Measurements from ENCODE around the gene CTNNA3. TPM values are rescaled to one million over a fixed set of nuclear protein-coding genes. Genes with fewer than 3 reads are reported as not detected.

The CTNNA3 gene
- total and polyA plus RNA-seq, 2 of the 4 experiments (the other 2 are of a cell fraction), result 0.19 to 0.90 TPM

- TF ChIP-seq CTCF (conservative IDR thresholded peaks at IDR 0.05; ENCODE audit: low read depth, low read length), result no peak
- Histone ChIP-seq H3K14ac (replicated peaks; ENCODE audit: low read depth, low read length) (no peak overlapping the region), H2BK120ac (ENCODE audit: low read depth, low read length) (no peak overlapping the region), H3K4ac (ENCODE audit: low read depth, low read length) (no peak overlapping the region), H2AK5ac (ENCODE audit: low read depth, low read length) (no peak overlapping the region), H4K5ac (ENCODE audit: low read depth, low read length) (no peak overlapping the region), H3K4me1 (ENCODE audit: control insufficient read depth, insufficient read depth, low read length) (no peaks in the 10 kb centered on the region; the same call in 1 of the 2 replicates), H4K20me1 (ENCODE audit: insufficient read depth, low read length) (no peaks in the 10 kb centered on the region), H2BK15ac (ENCODE audit: low read depth, low read length) (no peak overlapping the region), H4K91ac (ENCODE audit: insufficient read depth, low read depth, low read length) (no peak overlapping the region), H3K27me3 (ENCODE audit: control insufficient read depth, insufficient read depth, low read length) (no peaks in the 10 kb centered on the region), H2BK5ac (ENCODE audit: low read depth, low read length, poor library complexity, severe bottlenecking) (no peak overlapping the region), H3K9me1 (ENCODE audit: insufficient read depth, low read length) (no peaks in the 10 kb centered on the region), H3K23ac (ENCODE audit: low read depth, low read length) (no peak overlapping the region), H2AK9ac (replicated peaks; ENCODE audit: low read depth, low read length, poor library complexity) (no peak overlapping the region), H4K8ac (ENCODE audit: low read depth in 2 of 2, low read length in 2 of 2) (no peak overlapping the region), H3K18ac (ENCODE audit: low read depth, low read length) (no peak overlapping the region), H3K56ac (ENCODE audit: extremely low read depth, insufficient read depth, low read length) (no peak overlapping the region), H3K9ac (ENCODE audit: low read depth, low read length) (no peak overlapping the region), H3K4me2 (ENCODE audit: low read depth, low read length) (no peak overlapping the region), H3K79me1 (ENCODE audit: low read depth in 1 of 2, low read length in 2 of 2) (no peaks in the 10 kb centered on the region), H3K36me3 (ENCODE audit: control insufficient read depth, insufficient read depth, low read length) (no peaks in the 10 kb centered on the region), H2AFZ (replicated peaks; ENCODE audit: low read length, poor library complexity) (no peak overlapping the region), H3K27ac (ENCODE audit: insufficient read depth, low read length) (no peak overlapping the region), H2BK20ac (ENCODE audit: low read depth, low read length) (no peak overlapping the region), H3K4me3 (ENCODE audit: insufficient read depth, low read depth, low read length) (no peak overlapping the region), H3K9me3 (ENCODE audit: control insufficient read depth, insufficient read depth, low read length) (no peaks in the 10 kb centered on the region)
- ChIA-PET POLR2A (ENCODE audit: unreplicated experiment) (no interaction called here), CTCF (no interaction called here)
- no CpG with 5 or more reads among the region's 1 CpG for WGBS, 2 experiments (ENCODE audit: extremely low coverage in 2 of 2, insufficient read length in 1 of 2)
- no TSS peak for BruUV-seq (replicated peaks)
- ATAC-seq (ENCODE audit: low read depth), result no peak
- intact Hi-C loops (cut with micrococcal nuclease), result no loop called here
- in situ Hi-C loops (cut with MboI; ENCODE audit: low sequenced_read_pairs), result no loop called here
- dilution Hi-C loops (cut with HindIII; ENCODE audit: low sequenced_read_pairs, unreplicated experiment), result no loop called here
- DNase-seq, result no peak
Measured at GRCh38 chr10:66833861-66834260, 862.1 kb downstream of the CTNNA3 start.
